ENCODE measurements around the gene TRIP10. TPM values are rescaled to one million over a fixed set of nuclear protein-coding genes. Genes with fewer than 3 reads are reported as not detected.

The TRIP10 gene
- total and polyA plus RNA-seq, 2 of the 13 experiments (the other 11 are each of a cell fraction or from before 2014, with no cell fraction given), result 32.5 to 33.2 TPM

- TF ChIP-seq ISL2 (CRISPR knock-in tag; IDR thresholded peaks at IDR 0.05), result peak; percentile 24; the same call in 1 of the 2 replicates
- TF ChIP-seq ZNF563 (CRISPR knock-in tag; IDR thresholded peaks at IDR 0.05), result no peak
- no peak for TF ChIP-seq KMT2B (CRISPR knock-in tag; IDR thresholded peaks at IDR 0.05)
- TF ChIP-seq ZNF891 (CRISPR knock-in tag; IDR thresholded peaks at IDR 0.05), result peak; percentile 61; the same call in 1 of the 2 replicates
- TF ChIP-seq SIX4 (CRISPR knock-in tag; IDR thresholded peaks at IDR 0.05), result no peak
- TF ChIP-seq, protein P1, sequence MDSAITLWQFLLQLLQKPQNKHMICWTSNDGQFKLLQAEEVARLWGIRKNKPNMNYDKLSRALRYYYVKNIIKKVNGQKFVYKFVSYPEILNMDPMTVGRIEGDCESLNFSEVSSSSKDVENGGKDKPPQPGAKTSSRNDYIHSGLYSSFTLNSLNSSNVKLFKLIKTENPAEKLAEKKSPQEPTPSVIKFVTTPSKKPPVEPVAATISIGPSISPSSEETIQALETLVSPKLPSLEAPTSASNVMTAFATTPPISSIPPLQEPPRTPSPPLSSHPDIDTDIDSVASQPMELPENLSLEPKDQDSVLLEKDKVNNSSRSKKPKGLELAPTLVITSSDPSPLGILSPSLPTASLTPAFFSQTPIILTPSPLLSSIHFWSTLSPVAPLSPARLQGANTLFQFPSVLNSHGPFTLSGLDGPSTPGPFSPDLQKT (CRISPR knock-in tag; IDR thresholded peaks at IDR 0.05; ENCODE audit: borderline replicate concordance), result no peak
- 0 out of 2 replicates have a peak, but pooled peaks have one; percentile 31 for TF ChIP-seq POLR2AphosphoS2 (IDR thresholded peaks at IDR 0.05; ENCODE audit: low read depth, low read length)
- no peak for TF ChIP-seq ZNF577 (CRISPR knock-in tag; IDR thresholded peaks at IDR 0.05; ENCODE audit: borderline replicate concordance, low read depth)
- TF ChIP-seq, protein P2, sequence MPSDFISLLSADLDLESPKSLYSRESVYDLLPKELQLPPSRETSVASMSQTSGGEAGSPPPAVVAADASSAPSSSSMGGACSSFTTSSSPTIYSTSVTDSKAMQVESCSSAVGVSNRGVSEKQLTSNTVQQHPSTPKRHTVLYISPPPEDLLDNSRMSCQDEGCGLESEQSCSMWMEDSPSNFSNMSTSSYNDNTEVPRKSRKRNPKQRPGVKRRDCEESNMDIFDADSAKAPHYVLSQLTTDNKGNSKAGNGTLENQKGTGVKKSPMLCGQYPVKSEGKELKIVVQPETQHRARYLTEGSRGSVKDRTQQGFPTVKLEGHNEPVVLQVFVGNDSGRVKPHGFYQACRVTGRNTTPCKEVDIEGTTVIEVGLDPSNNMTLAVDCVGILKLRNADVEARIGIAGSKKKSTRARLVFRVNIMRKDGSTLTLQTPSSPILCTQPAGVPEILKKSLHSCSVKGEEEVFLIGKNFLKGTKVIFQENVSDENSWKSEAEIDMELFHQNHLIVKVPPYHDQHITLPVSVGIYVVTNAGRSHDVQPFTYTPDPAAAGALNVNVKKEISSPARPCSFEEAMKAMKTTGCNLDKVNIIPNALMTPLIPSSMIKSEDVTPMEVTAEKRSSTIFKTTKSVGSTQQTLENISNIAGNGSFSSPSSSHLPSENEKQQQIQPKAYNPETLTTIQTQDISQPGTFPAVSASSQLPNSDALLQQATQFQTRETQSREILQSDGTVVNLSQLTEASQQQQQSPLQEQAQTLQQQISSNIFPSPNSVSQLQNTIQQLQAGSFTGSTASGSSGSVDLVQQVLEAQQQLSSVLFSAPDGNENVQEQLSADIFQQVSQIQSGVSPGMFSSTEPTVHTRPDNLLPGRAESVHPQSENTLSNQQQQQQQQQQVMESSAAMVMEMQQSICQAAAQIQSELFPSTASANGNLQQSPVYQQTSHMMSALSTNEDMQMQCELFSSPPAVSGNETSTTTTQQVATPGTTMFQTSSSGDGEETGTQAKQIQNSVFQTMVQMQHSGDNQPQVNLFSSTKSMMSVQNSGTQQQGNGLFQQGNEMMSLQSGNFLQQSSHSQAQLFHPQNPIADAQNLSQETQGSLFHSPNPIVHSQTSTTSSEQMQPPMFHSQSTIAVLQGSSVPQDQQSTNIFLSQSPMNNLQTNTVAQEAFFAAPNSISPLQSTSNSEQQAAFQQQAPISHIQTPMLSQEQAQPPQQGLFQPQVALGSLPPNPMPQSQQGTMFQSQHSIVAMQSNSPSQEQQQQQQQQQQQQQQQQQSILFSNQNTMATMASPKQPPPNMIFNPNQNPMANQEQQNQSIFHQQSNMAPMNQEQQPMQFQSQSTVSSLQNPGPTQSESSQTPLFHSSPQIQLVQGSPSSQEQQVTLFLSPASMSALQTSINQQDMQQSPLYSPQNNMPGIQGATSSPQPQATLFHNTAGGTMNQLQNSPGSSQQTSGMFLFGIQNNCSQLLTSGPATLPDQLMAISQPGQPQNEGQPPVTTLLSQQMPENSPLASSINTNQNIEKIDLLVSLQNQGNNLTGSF (CRISPR knock-in tag; IDR thresholded peaks at IDR 0.05), result no peak
- peak; percentile 45; the same call in 1 of the 2 replicates for TF ChIP-seq ZNF749 (CRISPR knock-in tag; IDR thresholded peaks at IDR 0.05; ENCODE audit: borderline replicate concordance)
- no peak for TF ChIP-seq SNRNP70 (IDR thresholded peaks at IDR 0.05; ENCODE audit: low read depth, low read length)
- TF ChIP-seq ZNF878 (CRISPR knock-in tag; IDR thresholded peaks at IDR 0.05), result 0 out of 2 replicates have a peak, but pooled peaks have one; percentile 35
- TF ChIP-seq ZNF773 (CRISPR knock-in tag; IDR thresholded peaks at IDR 0.05; ENCODE audit: borderline replicate concordance), result no peak
- no peak for TF ChIP-seq XRCC5 (optimal IDR thresholded peaks at IDR 0.05; ENCODE audit: low read length)
- TF ChIP-seq, protein P3, sequence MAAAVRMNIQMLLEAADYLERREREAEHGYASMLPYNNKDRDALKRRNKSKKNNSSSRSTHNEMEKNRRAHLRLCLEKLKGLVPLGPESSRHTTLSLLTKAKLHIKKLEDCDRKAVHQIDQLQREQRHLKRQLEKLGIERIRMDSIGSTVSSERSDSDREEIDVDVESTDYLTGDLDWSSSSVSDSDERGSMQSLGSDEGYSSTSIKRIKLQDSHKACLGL (CRISPR knock-in tag; IDR thresholded peaks at IDR 0.05), result no peak
- TF ChIP-seq ZNF883 (CRISPR knock-in tag; IDR thresholded peaks at IDR 0.05; ENCODE audit: not compliant biosample characterization), result no peak
- peak; percentile 58; the same call in 1 of the 2 replicates for TF ChIP-seq RBFOX2 (IDR thresholded peaks at IDR 0.05; ENCODE audit: low read depth, low read length)
- TF ChIP-seq CHD4 (IDR thresholded peaks at IDR 0.05; ENCODE audit: borderline replicate concordance, low read length), result no peak
- TF ChIP-seq ZNF564 (CRISPR knock-in tag; IDR thresholded peaks at IDR 0.05), result no peak
- TF ChIP-seq RBM22 (optimal IDR thresholded peaks at IDR 0.05; ENCODE audit: low read length), result peak; percentile 93
- no peak for TF ChIP-seq IKZF4 (CRISPR knock-in tag; IDR thresholded peaks at IDR 0.05; ENCODE audit: borderline replicate concordance, low read depth, not compliant biosample characterization)
- no peak for TF ChIP-seq THAP11 (CRISPR knock-in tag; IDR thresholded peaks at IDR 0.05)
- no peak for TF ChIP-seq XBP1 (CRISPR knock-in tag; IDR thresholded peaks at IDR 0.05)
These were observed 25.4 kb upstream of the TRIP10 start (continued) for GRCh38 chr19:6713773-6714692.

All from HepG2 (cell line).